HepG2 (cell line): ENCODE measurements around the gene UPF3A. TPM values are rescaled to one million over a fixed set of nuclear protein-coding genes. Genes with fewer than 3 reads are reported as not detected.

ENCODE experiments used
- ATAC-seq: fragments of 200-7000 bp; cut with Tn5 transposase; 3 replicates; pipeline ENCODE4 v1.9.1; 2020; ENCODE audit warnings: mild to moderate bottlenecking, moderate library complexity
- BruUV-seq: library from RNA; stranded (reverse); fragments of 400-500 nt; replicated peaks from 2 replicates; lab custom pipeline; 2021; lab: Mats Ljungman, UMichigan
- CTCF ChIA-PET: fragments of 300-600 bp; formaldehyde crosslinking; extraction: SDS; loops from one replicate; lab custom pipeline; 2021; ENCODE audit warnings: low total read pairs, inconsistent platforms, low intra/inter-chr PET ratio; lab: Yijun Ruan, JAX
- POLR2A ChIA-PET: fragments of 350-600 bp; sonication (Branson Sonifier 250); formaldehyde crosslinking; loops from one replicate; lab custom pipeline; 2020; ENCODE audit warnings: antibody characterized with exemption, inconsistent platforms; lab: Yijun Ruan, JAX
- DNase-seq: peaks from one replicate; pipeline ENCODE4 v3.0.0-alpha.2; 2015; ENCODE audit warnings: low spot score
- FAIRE-seq: peaks from 3 replicates; lab custom pipeline; 2011; peaks lifted over from hg19 to GRCh38; lab: Jason Lieb, UNC
- H2AFZ ChIP-seq: one replicate; pipeline ENCODE4 v1.6.1; 2011; ENCODE audit warnings: low read length, inconsistent platforms
- H3K27ac ChIP-seq: fragments of 300-600 bp; 3 replicates; pipeline ENCODE4 v1.8.0; 2011; ENCODE audit warnings: mixed run types, mild to moderate bottlenecking, mixed read lengths, low read length, inconsistent platforms; ENCODE audit not compliant: insufficient read depth; ENCODE audit errors: extremely low read length
- H3K27me3 ChIP-seq, 2 experiments: fragments of 200-600 bp in 1 of 2; 2 replicates in 1 of 2; 3 replicates in 1 of 2; pipeline versions ENCODE4 v1.6.0 to v1.8.0; 2011; ENCODE audit warnings: low read length in 2 of 2, mild to moderate bottlenecking in 2 of 2, moderate library complexity in 2 of 2, inconsistent platforms in 1 of 2; ENCODE audit not compliant: insufficient read depth in 2 of 2, control insufficient read depth in 1 of 2
- H3K36me3 ChIP-seq, 2 experiments: fragments of 200-600 bp in 1 of 2; replicated peaks in 1 of 2; 2 replicates in 1 of 2; 3 replicates in 1 of 2; pipeline versions ENCODE4 v1.5.1 to v1.8.0; 2011; ENCODE audit warnings: low read length in 2 of 2, inconsistent platforms in 1 of 2; ENCODE audit not compliant: insufficient read depth in 2 of 2, control insufficient read depth in 1 of 2
- H3K4me1 ChIP-seq: 2 replicates; pipeline ENCODE4 v1.5.1; 2012; ENCODE audit warnings: low read length, inconsistent platforms; ENCODE audit not compliant: insufficient read depth
- H3K4me2 ChIP-seq: 2 replicates; pipeline ENCODE4 v1.6.0; 2011; ENCODE audit warnings: low read depth, low read length, inconsistent platforms
- H3K4me3 ChIP-seq, 3 experiments: fragments of 200-600 bp in 1 of 3; sonication (generic), shearing (Covaris generic) in 1 of 3; replicated peaks in 1 of 3; 2 replicates each; pipeline ENCODE4 v1.5.1; 2011 to 2016; ENCODE audit warnings: low read length in 3 of 3, inconsistent platforms in 2 of 3, low read depth in 2 of 3, mild to moderate bottlenecking in 2 of 3, control low read depth in 1 of 3, mixed read lengths in 1 of 3; ENCODE audit not compliant: insufficient read depth in 1 of 3
- H3K79me2 ChIP-seq: one replicate; pipeline ENCODE4 v1.6.1; 2011; ENCODE audit warnings: low read length, inconsistent platforms; ENCODE audit not compliant: insufficient read depth
- H3K9ac ChIP-seq: 2 replicates; pipeline ENCODE4 v1.6.0; 2011; ENCODE audit warnings: mild to moderate bottlenecking, low read depth, low read length, inconsistent platforms; ENCODE audit not compliant: insufficient read depth
- H3K9me3 ChIP-seq: 2 replicates; pipeline ENCODE4 v1.5.1; 2012; ENCODE audit warnings: mild to moderate bottlenecking, low read length
- H4K20me1 ChIP-seq: 2 replicates; pipeline ENCODE4 v1.6.0; 2011; ENCODE audit warnings: inconsistent platforms, mild to moderate bottlenecking, low read length, moderate library complexity; ENCODE audit not compliant: insufficient read depth
- CAMTA2 ChIP-seq: sonication (generic); formaldehyde crosslinking; IDR thresholded peaks from 2 replicates; pipeline ENCODE4 v1.4.0; 2020; ENCODE audit warnings: mild to moderate bottlenecking, missing genetic modification reagents, borderline replicate concordance
- DMAP1 ChIP-seq: IDR thresholded peaks from 2 replicates; pipeline ENCODE4 v1.6.1; 2016
- KLF16 ChIP-seq, 2 experiments: sonication (generic) in 1 of 2; formaldehyde crosslinking in 1 of 2; IDR thresholded peaks; 2 replicates each; pipeline versions ENCODE4 v1.6.1 to v1.8.0; 2016 to 2023; ENCODE audit warnings: missing genetic modification reagents in 2 of 2, missing compliant biosample characterization in 1 of 2
- NONO ChIP-seq, 2 experiments: fragments of 450-650 bp in 1 of 2; sonication (generic) in 1 of 2; formaldehyde crosslinking in 1 of 2; IDR thresholded peaks in 1 of 2; conservative IDR thresholded peaks in 1 of 2; 2 replicates each; pipeline versions ENCODE4 v1.6.1 to v1.8.0; 2017 to 2022; ENCODE audit warnings: mild to moderate bottlenecking in 1 of 2, missing genetic modification reagents in 1 of 2, moderate library complexity in 1 of 2
- SAFB2 ChIP-seq: sonication (generic); formaldehyde crosslinking; IDR thresholded peaks from 2 replicates; pipeline ENCODE4 v1.5.1; 2020; ENCODE audit warnings: missing genetic modification reagents, low read depth, mild to moderate bottlenecking, borderline replicate concordance
- ZMYM2 ChIP-seq: sonication (generic); formaldehyde crosslinking; IDR thresholded peaks from 2 replicates; pipeline ENCODE4 v1.8.0; 2022; ENCODE audit warnings: mild to moderate bottlenecking, missing genetic modification reagents
- ZNF652 ChIP-seq: IDR thresholded peaks from 2 replicates; pipeline ENCODE4 v1.6.1; 2016; ENCODE audit warnings: low read depth, borderline replicate concordance
- WGBS: methylation state at CpG from one replicate; pipeline ENCODE4 v1.1.6; 2017; ENCODE audit warnings: low lambda C conversion rate; 5-methylcytosine and 5-hydroxymethylcytosine counted together
- in situ Hi-C: cut with HindIII; loops from 2 replicates; pipeline ENCODE4 v1.10.0; 2017; ENCODE audit warnings: low pct_unique_long_range_greater_than_20kb; ENCODE audit not compliant: extremely low pct_ligation_motif_present
- intact Hi-C: fragments of 100-400 bp; cut with micrococcal nuclease; formaldehyde crosslinking; loops from one replicate; pipeline ENCODE4 v1.10.0; 2022; ENCODE audit not compliant: unreplicated experiment
- polyA plus RNA-seq, 8 experiments: library from polyadenylated mRNA; depleted of rRNA in 3 of 8; stranded (reverse) in 7 of 8; unstranded in 1 of 8; fragments of >200 nt; fragmentation: Illumina TruSeq in 4 of 8; extraction: Trizol in 4 of 8; gene quantifications; 2 replicates each; pipeline versions ENCODE4 v1.2.1 to v1.2.3, GENCODE V29; 2011 to 2016; ENCODE audit warnings: low read depth in 4 of 8, missing spikeins in 1 of 8, mixed read lengths in 1 of 8; ENCODE audit not compliant: insufficient read depth in 1 of 8
- total RNA-seq, 5 experiments: library from RNA; depleted of rRNA; stranded (reverse); fragments of >200 nt; fragmentation: Illumina TruSeq; extraction: Trizol; gene quantifications; 2 replicates each; pipeline ENCODE4 v1.2.3, GENCODE V29; 2016; ENCODE audit warnings: low read depth in 1 of 5
- TF ChIP-seq, protein P1 (sequence below): sonication (generic); formaldehyde crosslinking; IDR thresholded peaks from 2 replicates; pipeline ENCODE4 v1.5.1; 2020; ENCODE audit warnings: mild to moderate bottlenecking, missing genetic modification reagents, borderline replicate concordance
- TF ChIP-seq, protein P2 (sequence below): sonication (generic); formaldehyde crosslinking; IDR thresholded peaks from 2 replicates; pipeline ENCODE4 v1.4.0; 2020; ENCODE audit warnings: mild to moderate bottlenecking, missing genetic modification reagents, borderline replicate concordance

The UPF3A gene
- total and polyA plus RNA-seq, 2 of the 13 experiments (the other 11 are each of a cell fraction or from before 2014, with no cell fraction given), result 60.2 to 63.8 TPM

GRCh38 chr13:114268344-114269280, 12.8 kb upstream of the UPF3A start:
- no peak overlapping the region for H3K9ac ChIP-seq
- CTCF ChIA-PET, result no interaction called here
- H3K4me3 ChIP-seq, result no peak overlapping the region
- H3K27me3 ChIP-seq, result no peaks in the 10 kb centered on the region; a peak in 1 of 5 replicates
- FAIRE-seq, result no peak
- peaks cover 25 to 63% of the 10 kb centered on the region in 2 experiments for H3K36me3 ChIP-seq
- H3K9me3 ChIP-seq, result no peaks in the 10 kb centered on the region
- H3K4me1 ChIP-seq, result no peaks in the 10 kb centered on the region
- TF ChIP-seq, protein P1, sequence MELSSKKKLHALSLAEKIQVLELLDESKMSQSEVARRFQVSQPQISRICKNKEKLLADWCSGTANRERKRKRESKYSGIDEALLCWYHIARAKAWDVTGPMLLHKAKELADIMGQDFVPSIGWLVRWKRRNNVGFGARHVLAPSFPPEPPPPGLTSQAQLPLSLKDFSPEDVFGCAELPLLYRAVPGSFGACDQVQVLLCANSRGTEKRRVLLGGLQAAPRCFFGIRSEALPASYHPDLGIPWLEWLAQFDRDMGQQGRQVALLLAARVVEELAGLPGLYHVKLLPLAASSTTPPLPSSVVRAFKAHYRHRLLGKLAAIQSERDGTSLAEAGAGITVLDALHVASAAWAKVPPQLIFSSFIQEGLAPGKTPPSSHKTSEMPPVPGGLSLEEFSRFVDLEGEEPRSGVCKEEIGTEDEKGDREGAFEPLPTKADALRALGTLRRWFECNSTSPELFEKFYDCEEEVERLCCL (CRISPR knock-in tag), result no peak
- TF ChIP-seq ZMYM2 (CRISPR knock-in tag) (no peak), ZNF652 (CRISPR knock-in tag) (no peak)
- POLR2A ChIA-PET, result no interaction called here
- in situ Hi-C loops (no loop called here), intact Hi-C loops (no loop called here)
- no peak overlapping the region for H2AFZ ChIP-seq
- no peaks in the 10 kb centered on the region for H3K79me2 ChIP-seq
- 93% methylated on average over 6 of the region's 6 CpGs for WGBS
- no peak for DNase-seq
- BruUV-seq, result no TSS peak
- no peaks in the 10 kb centered on the region for H4K20me1 ChIP-seq
- ATAC-seq, result no peak
- H3K27ac ChIP-seq, result no peak overlapping the region
- no peak overlapping the region for H3K4me2 ChIP-seq

DNA sequence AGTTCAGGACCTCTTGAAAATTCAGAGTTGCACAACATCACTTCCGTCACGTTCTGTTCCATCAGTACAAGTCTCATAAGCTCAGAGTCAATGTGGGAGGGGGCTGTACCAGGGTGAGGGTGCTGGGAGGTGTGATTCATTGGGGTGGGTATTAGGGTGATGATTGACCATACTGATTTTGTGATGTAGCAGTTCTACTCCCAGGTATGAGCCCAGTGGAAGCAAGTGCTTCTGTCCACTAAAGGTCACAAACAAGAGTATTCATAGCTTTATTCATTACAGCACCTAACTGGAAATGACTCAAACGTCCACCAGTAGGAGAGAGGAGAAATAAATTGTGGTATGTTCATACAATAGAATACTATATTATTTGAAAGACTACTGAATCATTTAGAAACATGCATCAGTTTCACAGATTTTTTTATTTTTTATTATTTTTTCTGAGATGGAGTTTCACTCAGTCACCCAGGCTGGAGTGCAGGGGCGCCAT, 12.1 kb upstream of the UPF3A start:
- no peaks in the 10 kb centered on the region; a peak in 1 of 5 replicates for H3K27me3 ChIP-seq
- H4K20me1 ChIP-seq, result no peaks in the 10 kb centered on the region
- no peak overlapping the region for H3K27ac ChIP-seq
- no peaks in the 10 kb centered on the region for H3K4me1 ChIP-seq
- peaks cover 24 to 58% of the 10 kb centered on the region in 2 experiments for H3K36me3 ChIP-seq
- H3K9me3 ChIP-seq, result no peaks in the 10 kb centered on the region
- no TSS peak for BruUV-seq
- in situ Hi-C loops, result no loop called here
- WGBS, result 94% methylated on average over 4 of the region's 4 CpGs
- H3K9ac ChIP-seq, result no peak overlapping the region
- POLR2A ChIA-PET, result no interaction called here
- no peak for FAIRE-seq
- intact Hi-C loops, result no loop called here
- CTCF ChIA-PET, result no interaction called here
- DNase-seq, result no peak
- no peak overlapping the region for H3K4me3 ChIP-seq
- no peak overlapping the region for H3K4me2 ChIP-seq
- no peaks in the 10 kb centered on the region for H3K79me2 ChIP-seq
- no peak for ATAC-seq
- H2AFZ ChIP-seq, result no peak overlapping the region
- TF ChIP-seq CAMTA2 (no peak), DMAP1 (no peak), KLF16 (CRISPR knock-in tag; IDR thresholded peaks at IDR 0.05) (no peak), ZNF652 (CRISPR knock-in tag) (no peak), SAFB2 (no peak), NONO (IDR thresholded peaks at IDR 0.05) (no peak), NONO (CRISPR knock-in tag; conservative IDR thresholded peaks at IDR 0.05) (no peak)
- TF ChIP-seq, protein P2, sequence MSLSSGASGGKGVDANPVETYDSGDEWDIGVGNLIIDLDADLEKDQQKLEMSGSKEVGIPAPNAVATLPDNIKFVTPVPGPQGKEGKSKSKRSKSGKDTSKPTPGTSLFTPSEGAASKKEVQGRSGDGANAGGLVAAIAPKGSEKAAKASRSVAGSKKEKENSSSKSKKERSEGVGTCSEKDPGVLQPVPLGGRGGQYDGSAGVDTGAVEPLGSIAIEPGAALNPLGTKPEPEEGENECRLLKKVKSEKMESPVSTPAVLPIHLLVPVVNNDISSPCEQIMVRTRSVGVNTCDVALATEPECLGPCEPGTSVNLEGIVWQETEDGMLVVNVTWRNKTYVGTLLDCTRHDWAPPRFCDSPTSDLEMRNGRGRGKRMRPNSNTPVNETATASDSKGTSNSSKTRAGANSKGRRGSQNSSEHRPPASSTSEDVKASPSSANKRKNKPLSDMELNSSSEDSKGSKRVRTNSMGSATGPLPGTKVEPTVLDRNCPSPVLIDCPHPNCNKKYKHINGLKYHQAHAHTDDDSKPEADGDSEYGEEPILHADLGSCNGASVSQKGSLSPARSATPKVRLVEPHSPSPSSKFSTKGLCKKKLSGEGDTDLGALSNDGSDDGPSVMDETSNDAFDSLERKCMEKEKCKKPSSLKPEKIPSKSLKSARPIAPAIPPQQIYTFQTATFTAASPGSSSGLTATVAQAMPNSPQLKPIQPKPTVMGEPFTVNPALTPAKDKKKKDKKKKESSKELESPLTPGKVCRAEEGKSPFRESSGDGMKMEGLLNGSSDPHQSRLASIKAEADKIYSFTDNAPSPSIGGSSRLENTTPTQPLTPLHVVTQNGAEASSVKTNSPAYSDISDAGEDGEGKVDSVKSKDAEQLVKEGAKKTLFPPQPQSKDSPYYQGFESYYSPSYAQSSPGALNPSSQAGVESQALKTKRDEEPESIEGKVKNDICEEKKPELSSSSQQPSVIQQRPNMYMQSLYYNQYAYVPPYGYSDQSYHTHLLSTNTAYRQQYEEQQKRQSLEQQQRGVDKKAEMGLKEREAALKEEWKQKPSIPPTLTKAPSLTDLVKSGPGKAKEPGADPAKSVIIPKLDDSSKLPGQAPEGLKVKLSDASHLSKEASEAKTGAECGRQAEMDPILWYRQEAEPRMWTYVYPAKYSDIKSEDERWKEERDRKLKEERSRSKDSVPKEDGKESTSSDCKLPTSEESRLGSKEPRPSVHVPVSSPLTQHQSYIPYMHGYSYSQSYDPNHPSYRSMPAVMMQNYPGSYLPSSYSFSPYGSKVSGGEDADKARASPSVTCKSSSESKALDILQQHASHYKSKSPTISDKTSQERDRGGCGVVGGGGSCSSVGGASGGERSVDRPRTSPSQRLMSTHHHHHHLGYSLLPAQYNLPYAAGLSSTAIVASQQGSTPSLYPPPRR (CRISPR knock-in tag), result no peak
